ENCODE results near the gene HECTD2. TPM values are rescaled to one million over a fixed set of nuclear protein-coding genes. Genes with fewer than 3 reads are reported as not detected.
"Not testable (repeated sequence)": the region's sequence is repeated elsewhere in the genome, so short reads cannot be mapped to it uniquely, and the experiment has no call there.

HECTD2 gene
- total and polyA plus RNA-seq, 3 experiments from 2014 or later, result 1.1 to 9.2 (median 8.1) TPM

GRCh38 chr10:91517394-91517793, 107.2 kb downstream of the HECTD2 start:
- H3K27ac ChIP-seq (ENCODE audit: low read depth, low read length), result no peak overlapping the region
- H3K36me3 ChIP-seq (ENCODE audit: insufficient read depth, low read length), result no peaks in the 10 kb centered on the region
- Mint-ChIP-seq H3K27me3 (peaks cover 3 to 4% of the 10 kb centered on the region in 2 donors), H3K4me1 (no peaks in the 10 kb centered on the region), H3K36me3 (peaks cover 0 to 5% (median 0%) of the 10 kb centered on the region in 3 donors), H3K27ac (no peak overlapping the region), H3K9me3 (no peaks in the 10 kb centered on the region), H3K4me3 (no peak overlapping the region)
- no peak overlapping the region for H3K4me3 ChIP-seq (ENCODE audit: low read length)
- H3K9me3 ChIP-seq (ENCODE audit: low read length), result no peaks in the 10 kb centered on the region
- DNase-seq, result no peak
- CTCF ChIA-PET, result no interaction called here
- POLR2A ChIA-PET, result no interaction called here
- H3K27me3 ChIP-seq (ENCODE audit: insufficient read depth, low read length, poor library complexity, severe bottlenecking), result no peaks in the 10 kb centered on the region
- H3K4me1 ChIP-seq (ENCODE audit: insufficient read depth, low read length), result no peaks in the 10 kb centered on the region

DNA sequence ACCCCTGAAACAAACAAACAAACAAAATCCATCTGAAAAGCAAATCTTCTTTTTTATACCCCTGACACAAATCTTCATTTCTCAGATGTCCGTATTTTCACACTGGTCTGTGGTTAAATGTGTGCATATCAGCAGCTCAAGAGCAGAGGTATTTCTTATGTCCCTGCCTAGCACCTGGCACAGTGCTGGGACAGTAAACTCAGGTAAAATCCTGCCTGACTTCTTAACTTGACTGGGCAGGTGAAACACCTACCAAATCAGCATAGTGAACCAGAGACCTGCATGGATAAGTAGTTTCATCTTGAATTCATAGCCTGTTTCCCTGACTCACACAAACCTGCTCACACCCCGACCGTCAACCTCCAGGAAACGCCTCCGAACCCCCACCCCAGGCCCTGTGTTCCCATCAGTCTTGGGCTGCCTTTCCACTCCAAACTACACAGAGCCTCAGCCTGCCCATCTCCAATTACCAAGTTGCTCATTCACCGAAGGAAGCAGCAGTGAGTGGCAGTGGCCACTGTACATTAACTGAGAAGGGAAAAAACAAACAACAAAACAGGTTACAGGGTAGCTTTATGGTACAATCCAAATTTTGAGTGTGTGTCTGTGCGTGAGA, 109.9 kb downstream of the HECTD2 start:
- ChIA-PET POLR2A (no interaction called here), CTCF (no interaction called here)
- Histone ChIP-seq H3K4me3 (ENCODE audit: low read length) (no peak overlapping the region), H3K9me3 (ENCODE audit: low read length) (no peaks in the 10 kb centered on the region), H3K36me3 (ENCODE audit: insufficient read depth, low read length) (no peaks in the 10 kb centered on the region), H3K27me3 (ENCODE audit: insufficient read depth, low read length, poor library complexity, severe bottlenecking) (no peaks in the 10 kb centered on the region), H3K4me1 (ENCODE audit: insufficient read depth, low read length) (no peaks in the 10 kb centered on the region), H3K27ac (ENCODE audit: low read depth, low read length) (no peak overlapping the region)
- Mint-ChIP-seq H3K4me3 (no peak overlapping the region), H3K4me1 (no peaks in the 10 kb centered on the region), H3K36me3 (peaks cover 0 to 5% (median 0%) of the 10 kb centered on the region in 3 donors), H3K27me3 (peaks cover 3 to 9% of the 10 kb centered on the region in 2 donors), H3K27ac (peak overlapping the region in 1 of 8 donors; percentile 26), H3K9me3 (no peaks in the 10 kb centered on the region)
- DNase-seq, result no peak

GRCh38 chr10:91520661-91521060, 110.5 kb downstream of the HECTD2 start:
- H3K27ac Mint-ChIP-seq, result no peak overlapping the region
- Histone ChIP-seq H3K4me1 (ENCODE audit: insufficient read depth, low read length) (no peaks in the 10 kb centered on the region), H3K27ac (ENCODE audit: low read depth, low read length) (no peak overlapping the region), H3K27me3 (ENCODE audit: insufficient read depth, low read length, poor library complexity, severe bottlenecking) (no peaks in the 10 kb centered on the region), H3K4me3 (ENCODE audit: low read length) (no peak overlapping the region), H3K9me3 (ENCODE audit: low read length) (no peaks in the 10 kb centered on the region), H3K36me3 (ENCODE audit: insufficient read depth, low read length) (no peaks in the 10 kb centered on the region)
- no peak overlapping the region for H3K4me3 Mint-ChIP-seq
- H3K27me3 Mint-ChIP-seq, result peaks cover 3 to 12% of the 10 kb centered on the region in 2 donors
- H3K36me3 Mint-ChIP-seq, result peaks cover 0 to 5% (median 0%) of the 10 kb centered on the region in 3 donors
- POLR2A ChIA-PET, result no interaction called here
- no peaks in the 10 kb centered on the region for H3K9me3 Mint-ChIP-seq
- CTCF ChIA-PET, result no interaction called here
- no peak for DNase-seq
- no peaks in the 10 kb centered on the region for H3K4me1 Mint-ChIP-seq

- Histone ChIP-seq H3K27me3 (ENCODE audit: insufficient read depth, low read length, poor library complexity, severe bottlenecking) (no peaks in the 10 kb centered on the region), H3K27ac (ENCODE audit: low read depth, low read length) (no peak overlapping the region), H3K4me3 (ENCODE audit: low read length) (no peak overlapping the region), H3K9me3 (ENCODE audit: low read length) (no peaks in the 10 kb centered on the region), H3K4me1 (ENCODE audit: insufficient read depth, low read length) (no peaks in the 10 kb centered on the region), H3K36me3 (ENCODE audit: insufficient read depth, low read length) (no peaks in the 10 kb centered on the region)
- ChIA-PET POLR2A (no interaction called here), CTCF (no interaction called here)
- Mint-ChIP-seq H3K9me3 (no peaks in the 10 kb centered on the region), H3K4me3 (no peak overlapping the region), H3K36me3 (peaks cover 0 to 5% (median 0%) of the 10 kb centered on the region in 3 donors), H3K27ac (no peak overlapping the region), H3K4me1 (no peaks in the 10 kb centered on the region), H3K27me3 (peaks cover 3 to 18% of the 10 kb centered on the region in 2 donors)
- no peak for DNase-seq
Observed at GRCh38 chr10:91521439-91521838, 111.3 kb downstream of the HECTD2 start.

DNA sequence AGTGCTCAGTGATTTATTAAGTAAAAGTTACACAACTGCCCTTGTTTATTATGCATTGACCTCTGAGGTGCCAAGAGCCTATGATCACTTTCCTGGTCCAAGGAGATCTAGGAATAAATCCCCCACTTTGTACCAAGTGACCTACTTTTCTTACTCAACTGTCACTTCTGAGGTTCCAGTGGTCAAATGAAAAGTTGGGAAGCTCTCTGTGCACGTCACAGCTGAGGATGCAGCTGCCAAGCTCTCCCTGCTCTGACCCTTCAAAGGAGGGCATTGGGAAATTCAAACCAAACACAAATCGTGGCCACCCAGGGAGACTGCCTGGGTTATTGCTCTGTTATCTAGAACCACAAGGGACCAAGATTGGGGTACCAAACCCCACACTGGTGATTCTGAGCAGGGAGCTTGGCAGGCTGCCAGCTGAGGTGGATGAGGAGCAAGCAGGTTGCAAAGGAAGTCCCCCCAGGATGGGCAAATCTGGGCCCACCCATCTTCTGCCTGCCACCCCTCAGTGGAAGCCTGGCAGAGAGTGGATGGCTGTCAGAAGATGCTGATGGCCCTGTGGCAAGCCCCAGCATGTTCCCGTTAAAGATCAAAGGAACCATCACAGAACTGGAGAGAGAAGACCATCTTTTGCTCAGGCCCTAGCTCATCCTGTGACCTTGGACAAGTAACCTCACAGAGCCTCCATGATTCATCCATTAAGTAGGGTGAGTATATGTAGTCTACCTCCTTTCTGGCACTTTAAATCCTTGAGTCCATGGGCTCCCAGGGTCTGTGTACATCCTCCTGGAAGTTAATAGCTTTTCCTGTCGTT, 116.0 kb downstream of the HECTD2 start:
- Mint-ChIP-seq H3K4me3 (no peak overlapping the region), H3K27ac (no peak overlapping the region), H3K36me3 (no peaks in the 10 kb centered on the region), H3K27me3 (peaks cover 11 to 40% of the 10 kb centered on the region in 2 donors), H3K4me1 (no peaks in the 10 kb centered on the region), H3K9me3 (no peaks in the 10 kb centered on the region)
- no peaks in the 10 kb centered on the region for H3K9me3 ChIP-seq (ENCODE audit: low read length)
- H3K4me1 ChIP-seq (ENCODE audit: insufficient read depth, low read length), result no peaks in the 10 kb centered on the region
- POLR2A ChIA-PET, result no interaction called here
- no peak for DNase-seq
- H3K36me3 ChIP-seq (ENCODE audit: insufficient read depth, low read length), result no peaks in the 10 kb centered on the region
- no peak overlapping the region for H3K27ac ChIP-seq (ENCODE audit: low read depth, low read length)
- H3K4me3 ChIP-seq (ENCODE audit: low read length), result no peak overlapping the region
- H3K27me3 ChIP-seq (ENCODE audit: insufficient read depth, low read length, poor library complexity, severe bottlenecking), result no peaks in the 10 kb centered on the region
- CTCF ChIA-PET, result no interaction called here

GRCh38 chr10:91528080-91528479, 117.9 kb downstream of the HECTD2 start:
- H3K4me1 Mint-ChIP-seq, result no peaks in the 10 kb centered on the region
- ChIA-PET CTCF (no interaction called here), POLR2A (no interaction called here)
- DNase-seq, result no peak
- no peaks in the 10 kb centered on the region for H3K9me3 ChIP-seq (ENCODE audit: low read length)
- no peak overlapping the region for H3K27ac ChIP-seq (ENCODE audit: low read depth, low read length)
- H3K9me3 Mint-ChIP-seq, result peaks cover 0 to 1% (median 0%) of the 10 kb centered on the region in 5 donors
- no peaks in the 10 kb centered on the region for H3K36me3 ChIP-seq (ENCODE audit: insufficient read depth, low read length)
- peaks cover 11 to 35% of the 10 kb centered on the region in 2 donors for H3K27me3 Mint-ChIP-seq
- H3K27ac Mint-ChIP-seq, result no peak overlapping the region
- H3K4me3 ChIP-seq (ENCODE audit: low read length), result no peak overlapping the region
- no peak overlapping the region for H3K4me3 Mint-ChIP-seq
- no peaks in the 10 kb centered on the region for H3K4me1 ChIP-seq (ENCODE audit: insufficient read depth, low read length)
- no peaks in the 10 kb centered on the region for H3K27me3 ChIP-seq (ENCODE audit: insufficient read depth, low read length, poor library complexity, severe bottlenecking)
- H3K36me3 Mint-ChIP-seq, result no peaks in the 10 kb centered on the region

- Mint-ChIP-seq H3K4me1 (no peaks in the 10 kb centered on the region), H3K9me3 (peaks cover 0 to 1% (median 0%) of the 10 kb centered on the region in 5 donors), H3K27me3 (peaks cover 11 to 32% of the 10 kb centered on the region in 2 donors), H3K27ac (peak overlapping the region in 1 of 8 donors; percentile 33), H3K4me3 (no peak overlapping the region), H3K36me3 (no peaks in the 10 kb centered on the region)
- POLR2A ChIA-PET, result no interaction called here
- CTCF ChIA-PET, result interaction anchor here (1.3 kb wide), 1 partner anchor 31 kb away, joined by 3 read pairs; no protein-coding TSS in a partner anchor
- Histone ChIP-seq H3K36me3 (ENCODE audit: insufficient read depth, low read length) (no peaks in the 10 kb centered on the region), H3K9me3 (ENCODE audit: low read length) (no peaks in the 10 kb centered on the region), H3K4me1 (ENCODE audit: insufficient read depth, low read length) (no peaks in the 10 kb centered on the region), H3K27me3 (ENCODE audit: insufficient read depth, low read length, poor library complexity, severe bottlenecking) (no peaks in the 10 kb centered on the region), H3K27ac (ENCODE audit: low read depth, low read length) (no peak overlapping the region), H3K4me3 (ENCODE audit: low read length) (no peak overlapping the region)
- no peak for DNase-seq
Observed at GRCh38 chr10:91528768-91529167, 118.6 kb downstream of the HECTD2 start.

- H3K36me3 ChIP-seq (ENCODE audit: insufficient read depth, low read length); DNase-seq; H3K9me3 ChIP-seq (ENCODE audit: low read length); H3K27ac Mint-ChIP-seq; H3K4me1 Mint-ChIP-seq; POLR2A ChIA-PET; H3K36me3 Mint-ChIP-seq; H3K27me3 ChIP-seq (ENCODE audit: insufficient read depth, low read length, poor library complexity, severe bottlenecking); H3K27ac ChIP-seq (ENCODE audit: low read depth, low read length); H3K4me3 ChIP-seq (ENCODE audit: low read length); H3K4me1 ChIP-seq (ENCODE audit: insufficient read depth, low read length); H3K4me3 Mint-ChIP-seq; H3K9me3 Mint-ChIP-seq; CTCF ChIA-PET: not testable (repeated sequence)
- peaks cover 9 to 12% of the 10 kb centered on the region in 2 donors for H3K27me3 Mint-ChIP-seq
Observed at GRCh38 chr10:91534789-91535188, 124.6 kb downstream of the HECTD2 start.

Measured in CD8-positive, alpha-beta memory T cell (primary cell).